GM13976 (cell line): ENCODE data around the gene ATP10A.

Experiments
- DNase-seq: peaks from one replicate; pipeline ENCODE4 v3.0.0; 2012; ENCODE audit warnings: low spot score
- CTCF ChIP-seq: IDR thresholded peaks from 2 replicates; pipeline ENCODE4 v1.5.1; 2012; ENCODE audit warnings: borderline replicate concordance, mild to moderate bottlenecking; ENCODE audit not compliant: insufficient read depth; ENCODE audit errors: extremely low read depth, missing control alignments, control extremely low read depth
- in situ Hi-C: fragments of 300-500 bp; cut with MboI; formaldehyde crosslinking; loops from one replicate; pipeline ENCODE4 v1.12.0; 2022; ENCODE audit warnings: low sequenced_read_pairs, mixed read lengths, inconsistent platforms; ENCODE audit not compliant: unreplicated experiment

The ATP10A gene

DNA sequence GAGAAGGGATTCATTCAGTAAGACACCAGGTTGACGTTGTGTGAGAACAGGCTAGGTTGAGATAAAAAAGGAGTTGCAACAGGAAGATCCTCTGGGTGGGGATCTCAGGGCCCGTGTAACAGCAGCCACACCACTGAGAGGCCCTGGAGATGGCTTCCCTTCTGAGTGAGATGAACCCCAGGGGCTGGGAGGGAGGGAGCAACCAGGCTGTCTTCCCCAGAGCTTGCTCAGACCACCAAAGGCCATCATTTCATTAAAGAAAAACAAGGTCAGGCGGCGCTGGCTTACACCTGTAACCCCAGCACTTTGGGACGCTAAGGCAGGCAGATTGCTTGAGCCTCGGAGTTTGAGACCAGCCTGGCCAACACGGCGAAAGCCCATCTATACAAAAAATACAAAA lies 187.7 kb downstream of the ATP10A start:
- in situ Hi-C loops, result no loop called here
- DNase-seq, result no peak

DNA sequence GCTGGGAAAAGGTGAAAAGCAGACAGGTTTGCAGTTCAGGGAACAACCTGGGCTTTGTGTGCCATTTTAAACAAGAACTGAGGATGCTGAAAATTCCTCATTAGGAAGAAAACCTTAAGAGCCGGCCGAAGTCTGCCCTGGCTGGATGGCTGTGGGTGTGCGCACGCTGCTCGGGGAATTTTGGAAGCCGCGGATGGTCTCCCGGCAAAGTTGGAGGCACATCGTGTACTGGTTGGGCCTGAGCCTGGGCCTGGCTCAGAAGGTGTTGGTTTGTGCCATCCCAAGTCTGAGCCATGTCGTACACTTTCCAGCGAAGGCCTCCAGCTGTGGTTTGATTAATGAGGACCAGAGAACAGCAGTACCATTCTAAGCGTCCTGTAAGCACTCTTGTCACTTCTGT lies 188.2 kb downstream of the ATP10A start:
- no peak for DNase-seq
- TF ChIP-seq CTCF, result no peak
- in situ Hi-C loops, result no loop called here

More for the DNA sequence above, 187.7 kb downstream of the ATP10A start:
- TF ChIP-seq CTCF, result no peak

DNA sequence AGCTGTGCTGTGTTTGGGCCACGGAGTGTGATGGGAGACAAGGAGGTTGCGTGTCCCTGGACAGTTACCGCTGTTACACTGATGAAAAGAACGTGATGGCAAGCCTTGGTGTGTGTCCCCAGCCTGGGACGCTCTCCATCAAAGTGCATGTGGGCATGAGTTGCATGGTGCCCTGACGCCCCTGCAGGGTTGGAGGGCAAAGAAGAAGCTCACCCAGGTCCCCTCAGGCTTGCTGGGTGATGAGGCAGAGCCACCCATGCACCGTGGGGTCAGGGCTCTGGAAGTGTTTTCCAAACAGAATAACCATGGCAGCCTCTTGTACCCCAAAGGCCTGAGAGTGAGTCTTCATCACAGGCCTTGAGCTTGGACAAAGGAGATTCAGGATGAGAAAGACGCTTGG lies 189.2 kb downstream of the ATP10A start:
- no peak for DNase-seq
- in situ Hi-C loops, result no loop called here
- TF ChIP-seq CTCF, result no peak

GRCh38 chr15:25673351-25673750 lies 189.8 kb downstream of the ATP10A start:
- in situ Hi-C loops, result no loop called here
- no peak for DNase-seq
- no peak for TF ChIP-seq CTCF

- no peak for TF ChIP-seq CTCF
- in situ Hi-C loops, result no loop called here
- no peak for DNase-seq
Observed at GRCh38 chr15:25671132-25671531, 192.0 kb downstream of the ATP10A start.

DNA sequence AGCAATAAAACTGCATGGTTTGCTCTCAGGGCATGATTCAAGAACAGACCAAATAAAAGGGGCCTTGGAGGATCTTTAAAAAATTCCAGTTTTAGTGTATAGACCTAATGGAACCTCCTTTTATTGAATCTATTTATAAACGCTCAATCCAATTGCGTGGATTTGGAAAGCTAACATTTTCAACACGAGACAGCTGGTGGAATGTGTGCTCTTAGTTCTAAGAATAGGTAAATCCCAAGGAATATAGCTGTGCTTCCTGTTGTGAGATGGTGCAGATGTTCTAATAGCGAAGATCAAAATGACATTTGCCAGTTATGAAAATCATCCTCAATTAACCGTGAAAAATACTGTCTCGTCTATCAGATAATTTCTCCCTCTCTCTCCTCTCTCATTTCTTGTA lies 192.5 kb downstream of the ATP10A start:
- DNase-seq, result no peak
- TF ChIP-seq CTCF, result no peak
- in situ Hi-C loops, result no loop called here

- DNase-seq, result no peak
- in situ Hi-C loops, result no loop called here
- no peak for TF ChIP-seq CTCF
Observed at GRCh38 chr15:25670025-25670554, 193.0 kb downstream of the ATP10A start.
